ENCODE results near the gene TBC1D3I. TPM values are rescaled to one million over a fixed set of nuclear protein-coding genes. Genes with fewer than 3 reads are reported as not detected.
"Not testable (repeated sequence)": the region's sequence is repeated elsewhere in the genome, so short reads cannot be mapped to it uniquely, and the experiment has no call there.

TBC1D3I gene
- total RNA-seq (2014; rRNA removed; shearing (Covaris generic)), result not detected in 2 replicates
- polyA plus RNA-seq (2014; cell fraction: nucleus; rRNA removed), result 0.21 and 1.0 TPM in 2 replicates

DNA sequence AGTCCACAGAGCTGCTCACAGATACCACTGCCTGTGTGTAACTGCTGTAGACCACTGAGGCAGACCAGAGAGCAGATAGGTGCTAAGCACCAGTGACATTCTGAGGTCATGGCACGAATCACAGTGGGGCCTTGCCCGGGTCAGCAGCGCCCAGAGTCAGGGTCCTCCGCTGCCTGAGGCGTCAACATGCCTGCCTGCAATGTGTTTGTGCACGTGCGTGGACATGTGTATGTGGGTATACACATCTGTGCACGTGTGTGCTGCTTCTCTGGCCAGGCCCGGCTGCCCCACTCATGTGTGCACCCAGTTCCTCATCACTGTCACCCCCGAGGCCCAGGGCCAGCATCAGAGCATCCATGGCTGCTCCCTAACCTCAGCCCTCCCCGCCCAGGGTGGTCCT lies at the start of gene TBC1D3I:
Gene TBC1D3I, minus strand, starts transcription at position 101 of the 400 bp plus-strand sequence. CDS start 1,585 bp downstream, outside the sequence.
- not testable (repeated sequence) for DNase-seq (ENCODE audit: extremely low read depth, low read depth)

- DNase-seq (ENCODE audit: extremely low read depth, low read depth), result not testable (repeated sequence)
Observed at GRCh38 chr17:36295161-36295560, 30.8 kb upstream of the TBC1D3I start.

GRCh38 chr17:36289965-36290612 lies 25.7 kb upstream of the TBC1D3I start:
- DNase-seq (ENCODE audit: extremely low read depth, low read depth), result not testable (repeated sequence)

GRCh38 chr17:36284219-36284618 lies 19.8 kb upstream of the TBC1D3I start:
- DNase-seq (ENCODE audit: extremely low read depth, low read depth), result not testable (repeated sequence)

DNA sequence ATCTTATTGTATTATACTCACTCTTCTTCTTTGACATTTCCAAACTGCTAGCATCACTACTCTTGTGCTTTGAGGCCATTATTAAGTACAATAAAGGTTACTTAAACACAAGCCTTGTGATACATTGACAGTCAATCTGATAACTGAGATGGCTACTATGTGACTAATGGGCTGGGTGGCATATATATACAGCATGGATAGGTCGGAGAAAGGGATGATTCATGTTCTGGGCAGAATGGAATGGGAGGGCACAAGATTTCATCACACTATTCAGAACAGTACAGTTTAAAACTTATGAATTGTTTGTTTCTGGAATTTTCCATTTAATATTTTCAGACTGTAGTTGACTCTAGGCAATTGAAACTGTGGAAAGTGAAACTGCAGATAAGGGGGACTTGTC lies 18.9 kb upstream of the TBC1D3I start:
- not testable (repeated sequence) for DNase-seq (ENCODE audit: extremely low read depth, low read depth)

DNA sequence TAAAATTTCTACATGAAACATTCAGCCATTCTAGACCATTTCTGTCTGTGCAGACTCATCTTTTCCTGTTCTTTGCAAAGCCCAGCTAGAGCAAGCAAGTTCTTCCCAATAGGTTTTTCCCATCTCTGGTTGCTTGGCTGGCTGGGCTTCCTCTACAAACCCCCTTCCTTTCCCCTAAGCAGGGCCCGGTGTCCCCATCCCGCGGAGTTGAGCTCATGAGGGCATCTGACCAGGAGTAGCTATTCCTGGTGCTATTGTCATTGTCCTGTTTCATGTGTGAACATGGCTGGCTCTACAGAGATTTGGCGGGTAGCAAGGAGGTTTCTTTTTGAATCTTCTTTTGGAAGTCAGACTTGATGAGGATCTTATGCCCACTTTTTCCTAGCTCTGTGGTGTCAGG lies 22.3 kb downstream of the TBC1D3I start:
- not testable (repeated sequence) for DNase-seq (ENCODE audit: extremely low read depth, low read depth)

- DNase-seq (ENCODE audit: extremely low read depth, low read depth), result not testable (repeated sequence)
Observed at GRCh38 chr17:36229644-36230043, 34.7 kb downstream of the TBC1D3I start.

- not testable (repeated sequence) for DNase-seq (ENCODE audit: extremely low read depth, low read depth)
Observed at GRCh38 chr17:36222967-36223366, 41.4 kb downstream of the TBC1D3I start.

GRCh38 chr17:36221581-36222100 lies 42.7 kb downstream of the TBC1D3I start:
- not testable (repeated sequence) for DNase-seq (ENCODE audit: extremely low read depth, low read depth)

DNA sequence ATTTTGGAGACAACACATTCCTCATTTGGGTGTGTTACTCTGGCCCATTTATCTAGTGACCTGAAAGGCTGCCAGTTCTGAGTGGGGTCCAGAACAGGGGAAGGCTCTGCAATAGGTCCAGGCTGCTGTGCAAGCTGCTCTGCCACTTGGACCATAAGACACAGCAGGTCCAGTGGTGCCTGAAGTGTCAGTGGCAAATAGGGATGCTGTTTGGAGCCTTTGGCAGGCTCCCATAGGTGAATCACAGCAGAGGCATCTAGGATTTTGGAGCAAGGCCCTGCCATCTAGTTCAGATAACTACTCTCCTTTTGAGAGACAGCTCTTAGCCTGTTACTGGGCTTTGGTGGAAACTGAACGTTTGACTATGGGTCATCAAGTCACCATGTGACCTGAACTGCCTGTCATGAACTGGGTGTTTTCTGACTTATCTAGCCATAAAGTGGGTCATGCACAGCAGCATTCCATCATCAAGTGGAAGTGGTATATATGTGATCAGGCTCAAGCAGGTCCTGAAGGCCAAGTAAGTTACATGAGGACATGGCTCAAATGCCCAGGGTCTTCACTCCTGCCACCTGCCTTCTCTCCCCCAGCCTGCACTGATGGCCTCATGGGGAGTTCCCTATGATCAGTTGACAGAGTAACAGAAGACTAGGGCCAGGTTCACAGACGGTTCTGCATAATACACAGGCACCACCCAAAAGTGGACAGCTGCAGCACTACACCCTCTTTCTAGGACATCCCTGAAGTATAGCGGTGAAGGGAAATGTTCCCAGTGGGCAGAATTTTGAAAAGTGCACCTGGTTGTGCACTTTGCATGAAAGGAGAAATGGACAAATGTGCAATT lies 43.4 kb downstream of the TBC1D3I start:
- not testable (repeated sequence) for DNase-seq (ENCODE audit: extremely low read depth, low read depth)

GRCh38 chr17:36219556-36219955 lies 44.8 kb downstream of the TBC1D3I start:
- not testable (repeated sequence) for DNase-seq (ENCODE audit: extremely low read depth, low read depth)

- DNase-seq (ENCODE audit: extremely low read depth, low read depth), result not testable (repeated sequence)
Observed at GRCh38 chr17:36215406-36216308, 48.7 kb downstream of the TBC1D3I start.

DNA sequence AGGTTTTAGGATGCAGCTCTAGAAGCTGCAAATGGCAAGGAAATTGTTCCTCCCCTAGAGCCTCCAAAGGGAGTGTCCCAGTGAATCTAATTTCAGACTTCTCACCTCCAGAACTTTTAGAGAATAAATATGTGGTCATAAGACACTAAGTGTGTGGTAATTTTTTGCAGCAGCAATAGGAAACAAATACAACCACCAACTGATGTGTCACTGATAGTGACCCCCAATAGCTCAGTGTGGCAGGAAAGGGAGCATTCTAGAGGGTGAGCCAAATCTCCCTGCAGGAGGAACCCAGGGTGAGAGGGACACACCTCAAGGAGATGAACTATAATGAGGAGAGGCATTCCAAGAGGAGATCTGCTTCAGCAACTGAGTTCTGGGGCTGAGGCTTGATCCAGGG lies 49.5 kb downstream of the TBC1D3I start:
- no peak for DNase-seq (ENCODE audit: extremely low read depth, low read depth)

DNA sequence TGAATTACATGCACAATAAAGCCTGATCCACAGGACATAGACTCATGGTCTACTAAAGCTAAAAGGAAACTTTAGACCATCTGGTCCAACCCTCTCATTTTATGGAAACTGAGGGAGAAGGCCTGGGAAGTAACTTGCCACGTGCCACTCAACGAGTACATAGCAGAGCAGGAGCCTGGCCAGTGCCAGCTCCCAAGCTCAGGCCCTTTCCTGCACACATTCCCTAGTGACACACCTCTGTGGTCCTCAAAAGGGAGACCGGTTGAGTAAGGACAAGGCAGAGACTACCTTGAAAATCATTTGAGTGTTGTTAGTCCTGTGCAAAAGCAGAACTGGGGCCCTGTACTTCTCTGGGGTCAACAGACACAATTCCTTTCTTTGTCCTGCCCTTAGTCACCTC lies 50.7 kb downstream of the TBC1D3I start:
- no peak for DNase-seq (ENCODE audit: extremely low read depth, low read depth)

DNA sequence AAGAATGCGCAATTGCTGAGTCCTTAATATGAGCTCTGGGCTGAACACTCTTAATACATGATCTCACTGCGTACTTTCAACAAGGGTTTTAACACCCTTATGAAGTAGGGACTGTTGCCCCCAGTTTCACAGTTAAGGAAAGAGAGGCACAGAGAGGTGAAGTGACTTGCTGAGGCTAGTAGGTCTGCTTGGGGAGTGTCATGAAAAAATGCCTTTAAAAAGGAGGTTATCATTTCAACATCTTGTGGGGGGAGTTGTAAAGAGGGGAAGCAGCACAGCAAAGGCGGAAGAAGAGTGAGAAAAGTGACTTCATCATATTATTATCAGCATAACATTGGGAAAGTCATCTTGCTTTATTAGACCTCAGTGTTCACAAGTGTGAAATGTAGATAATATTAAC lies 51.4 kb downstream of the TBC1D3I start:
- no peak for DNase-seq (ENCODE audit: extremely low read depth, low read depth)

- DNase-seq (ENCODE audit: extremely low read depth, low read depth), result no peak
Observed at GRCh38 chr17:36212272-36212605, 52.1 kb downstream of the TBC1D3I start.

DNA sequence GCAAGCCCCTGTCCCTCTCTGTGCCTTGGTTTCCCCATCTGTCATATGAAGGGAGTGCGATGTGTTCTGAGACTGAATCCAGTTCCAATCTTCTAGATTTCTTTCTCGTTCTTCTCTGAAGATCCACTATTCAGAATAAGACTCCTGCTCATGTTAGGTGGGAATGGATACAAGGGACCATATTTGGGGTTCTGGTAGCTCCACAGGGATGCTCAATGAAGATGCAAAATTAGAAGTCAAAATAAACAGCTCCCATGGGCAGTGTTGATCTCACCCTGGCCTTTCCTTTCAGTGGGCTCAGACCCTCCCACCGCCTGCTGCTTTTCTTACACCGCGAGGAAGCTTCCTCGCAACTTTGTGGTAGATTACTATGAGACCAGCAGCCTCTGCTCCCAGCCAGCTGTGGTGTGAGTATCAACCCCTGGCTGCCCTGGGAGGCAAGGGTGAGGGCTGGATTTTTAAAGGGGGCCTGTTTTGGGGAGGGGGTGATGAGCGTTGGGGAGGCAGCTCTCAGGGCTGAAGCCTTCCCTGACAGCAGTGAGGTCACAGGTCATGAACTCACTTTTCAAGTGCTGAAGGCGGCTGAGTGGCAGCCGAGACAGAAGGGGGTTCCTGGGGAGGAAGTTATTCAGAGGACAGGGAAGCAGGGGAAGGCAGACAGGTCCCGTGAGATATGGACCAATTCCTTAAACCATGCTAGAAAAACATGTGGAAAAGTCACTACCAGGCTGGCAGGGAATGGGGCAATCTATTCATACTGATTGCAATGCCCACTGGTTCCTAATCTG lies 52.7 kb downstream of the TBC1D3I start:
- DNase-seq (ENCODE audit: extremely low read depth, low read depth), result not testable (repeated sequence)

DNA sequence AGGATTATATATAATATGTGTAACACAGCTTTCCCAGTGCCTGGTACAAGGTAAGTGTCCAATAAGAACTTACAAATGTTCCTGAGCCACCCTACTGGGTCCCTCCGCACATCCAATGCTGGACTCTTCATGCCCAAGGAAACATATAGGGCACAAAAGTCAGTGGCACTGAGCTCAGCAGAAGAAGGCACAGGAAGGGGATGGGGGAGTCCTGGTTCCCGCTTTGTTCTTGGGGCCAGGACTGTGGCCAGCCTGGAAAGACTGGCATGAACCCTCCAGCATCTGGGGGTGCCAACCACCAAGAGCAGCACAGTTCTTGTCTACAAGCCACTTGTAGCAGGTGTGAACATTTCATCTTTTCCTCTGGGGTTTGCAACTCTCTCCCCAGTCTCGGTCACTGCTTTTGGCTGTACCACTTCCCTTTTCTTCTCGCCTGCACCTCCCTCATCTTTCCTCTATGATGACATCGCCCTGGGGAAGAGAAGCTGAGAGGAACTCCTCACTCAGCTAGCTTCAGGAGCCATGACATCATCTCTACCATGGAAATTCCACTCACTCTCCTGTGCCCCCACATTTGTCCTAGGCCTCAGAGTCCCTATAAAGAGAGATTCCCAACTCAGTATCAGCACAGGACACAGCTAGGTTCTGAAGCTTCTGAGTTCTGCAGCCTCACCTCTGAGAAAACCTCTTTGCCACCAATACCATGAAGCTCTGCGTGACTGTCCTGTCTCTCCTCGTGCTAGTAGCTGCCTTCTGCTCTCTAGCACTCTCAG lies 53.7 kb downstream of the TBC1D3I start, which contains the start of gene CCL4L2:
Gene CCL4L2, plus strand, starts transcription at position 625 of the 773 bp plus-strand sequence.
- not testable (repeated sequence) for DNase-seq (ENCODE audit: extremely low read depth, low read depth)

DNA sequence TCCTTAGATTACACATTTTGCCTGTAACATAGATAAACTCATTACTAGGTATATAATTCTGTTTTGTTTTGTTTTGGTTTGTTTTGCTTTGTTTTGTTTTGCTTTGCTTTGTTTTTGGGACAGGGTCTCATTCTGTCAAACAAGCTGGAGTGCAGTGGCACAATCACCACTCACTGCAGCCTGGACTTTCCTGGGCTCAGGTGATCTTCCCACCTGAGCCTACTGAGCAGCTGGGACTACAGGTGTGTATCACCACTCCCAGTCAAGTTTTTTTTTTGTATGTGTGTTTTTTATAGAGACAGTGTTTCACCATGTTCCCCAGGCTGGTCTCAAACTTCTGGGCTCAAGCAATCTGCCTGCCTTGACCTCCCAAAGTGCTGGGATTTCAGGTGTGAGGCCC lies 54.8 kb downstream of the TBC1D3I start:
- DNase-seq (ENCODE audit: extremely low read depth, low read depth), result no peak
